PC-3 (cell line): Measurements from ENCODE around the gene THNSL1.
"Not testable (repeated sequence)": the region's sequence is repeated elsewhere in the genome, so short reads cannot be mapped to it uniquely, and the experiment has no call there.

ENCODE experiments used
- EZH2 ChIP-seq: fragments of 300-600 bp; sonication (generic); IDR thresholded peaks from one replicate; pipeline ENCODE4 v1.6.1; 2017; ENCODE audit warnings: antibody characterized with exemption, mild to moderate bottlenecking, low read length; ENCODE audit not compliant: unreplicated experiment
- TF ChIP-seq, protein P1 (sequence below): fragments of 300-600 bp; sonication (generic); conservative IDR thresholded peaks from 2 replicates; pipeline ENCODE4 v1.5.1; 2017; ENCODE audit warnings: antibody characterized with exemption, low read depth, mild to moderate bottlenecking, low read length

DNA sequence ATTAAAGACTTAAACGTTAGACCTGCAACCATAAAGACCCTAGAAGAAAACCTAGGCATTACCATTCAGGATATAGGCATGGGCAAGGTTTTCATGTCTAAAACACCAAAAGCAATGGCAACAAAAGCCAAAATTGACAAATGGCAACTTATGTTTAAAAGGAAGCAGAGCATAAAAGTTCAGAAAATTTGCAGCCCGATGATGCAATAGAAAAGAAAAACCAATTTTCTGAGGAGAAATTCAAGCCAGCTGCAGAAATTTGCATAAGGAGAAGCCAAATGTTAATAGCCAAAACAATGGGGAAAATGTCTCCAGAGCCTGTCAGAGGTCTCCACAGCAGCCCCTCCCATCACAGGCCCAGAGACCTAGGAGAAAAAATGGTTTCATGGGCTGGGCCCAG is 4.8 kb upstream of the THNSL1 start:
- TF ChIP-seq, protein P1, sequence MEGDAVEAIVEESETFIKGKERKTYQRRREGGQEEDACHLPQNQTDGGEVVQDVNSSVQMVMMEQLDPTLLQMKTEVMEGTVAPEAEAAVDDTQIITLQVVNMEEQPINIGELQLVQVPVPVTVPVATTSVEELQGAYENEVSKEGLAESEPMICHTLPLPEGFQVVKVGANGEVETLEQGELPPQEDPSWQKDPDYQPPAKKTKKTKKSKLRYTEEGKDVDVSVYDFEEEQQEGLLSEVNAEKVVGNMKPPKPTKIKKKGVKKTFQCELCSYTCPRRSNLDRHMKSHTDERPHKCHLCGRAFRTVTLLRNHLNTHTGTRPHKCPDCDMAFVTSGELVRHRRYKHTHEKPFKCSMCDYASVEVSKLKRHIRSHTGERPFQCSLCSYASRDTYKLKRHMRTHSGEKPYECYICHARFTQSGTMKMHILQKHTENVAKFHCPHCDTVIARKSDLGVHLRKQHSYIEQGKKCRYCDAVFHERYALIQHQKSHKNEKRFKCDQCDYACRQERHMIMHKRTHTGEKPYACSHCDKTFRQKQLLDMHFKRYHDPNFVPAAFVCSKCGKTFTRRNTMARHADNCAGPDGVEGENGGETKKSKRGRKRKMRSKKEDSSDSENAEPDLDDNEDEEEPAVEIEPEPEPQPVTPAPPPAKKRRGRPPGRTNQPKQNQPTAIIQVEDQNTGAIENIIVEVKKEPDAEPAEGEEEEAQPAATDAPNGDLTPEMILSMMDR = not testable (repeated sequence)
- TF ChIP-seq EZH2 = not testable (repeated sequence)
